Measurements from ENCODE around the gene MRFAP1L1.

DNA sequence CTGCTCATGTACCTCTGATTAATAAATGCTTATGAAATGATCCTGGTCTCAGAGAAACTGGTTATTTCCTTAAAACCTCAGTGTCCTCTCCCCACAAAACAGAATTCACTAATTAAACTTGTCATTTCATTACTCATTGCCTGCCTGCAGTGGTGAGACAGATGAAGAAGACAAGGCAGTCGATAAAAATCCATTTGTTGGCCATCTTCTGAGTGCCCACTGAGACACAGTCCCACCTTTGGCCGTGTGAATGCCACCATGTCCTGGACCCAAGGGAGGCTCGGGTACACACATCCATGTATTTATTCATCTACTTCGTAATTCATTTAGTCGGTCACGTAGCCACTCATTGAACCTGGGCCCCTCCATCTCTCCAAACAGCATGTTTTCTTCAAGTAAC, 12.5 kb downstream of the MRFAP1L1 start:
- TF ChIP-seq, protein P1, sequence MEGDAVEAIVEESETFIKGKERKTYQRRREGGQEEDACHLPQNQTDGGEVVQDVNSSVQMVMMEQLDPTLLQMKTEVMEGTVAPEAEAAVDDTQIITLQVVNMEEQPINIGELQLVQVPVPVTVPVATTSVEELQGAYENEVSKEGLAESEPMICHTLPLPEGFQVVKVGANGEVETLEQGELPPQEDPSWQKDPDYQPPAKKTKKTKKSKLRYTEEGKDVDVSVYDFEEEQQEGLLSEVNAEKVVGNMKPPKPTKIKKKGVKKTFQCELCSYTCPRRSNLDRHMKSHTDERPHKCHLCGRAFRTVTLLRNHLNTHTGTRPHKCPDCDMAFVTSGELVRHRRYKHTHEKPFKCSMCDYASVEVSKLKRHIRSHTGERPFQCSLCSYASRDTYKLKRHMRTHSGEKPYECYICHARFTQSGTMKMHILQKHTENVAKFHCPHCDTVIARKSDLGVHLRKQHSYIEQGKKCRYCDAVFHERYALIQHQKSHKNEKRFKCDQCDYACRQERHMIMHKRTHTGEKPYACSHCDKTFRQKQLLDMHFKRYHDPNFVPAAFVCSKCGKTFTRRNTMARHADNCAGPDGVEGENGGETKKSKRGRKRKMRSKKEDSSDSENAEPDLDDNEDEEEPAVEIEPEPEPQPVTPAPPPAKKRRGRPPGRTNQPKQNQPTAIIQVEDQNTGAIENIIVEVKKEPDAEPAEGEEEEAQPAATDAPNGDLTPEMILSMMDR (IDR thresholded peaks at IDR 0.05) = no peak
- no peak for TF ChIP-seq POLR2AphosphoS5 (IDR thresholded peaks at IDR 0.05)

Measured in upper lobe of left lung (tissue), 4 donors.